ENCODE measurements around the gene TSPAN16.

TSPAN16 gene

DNA sequence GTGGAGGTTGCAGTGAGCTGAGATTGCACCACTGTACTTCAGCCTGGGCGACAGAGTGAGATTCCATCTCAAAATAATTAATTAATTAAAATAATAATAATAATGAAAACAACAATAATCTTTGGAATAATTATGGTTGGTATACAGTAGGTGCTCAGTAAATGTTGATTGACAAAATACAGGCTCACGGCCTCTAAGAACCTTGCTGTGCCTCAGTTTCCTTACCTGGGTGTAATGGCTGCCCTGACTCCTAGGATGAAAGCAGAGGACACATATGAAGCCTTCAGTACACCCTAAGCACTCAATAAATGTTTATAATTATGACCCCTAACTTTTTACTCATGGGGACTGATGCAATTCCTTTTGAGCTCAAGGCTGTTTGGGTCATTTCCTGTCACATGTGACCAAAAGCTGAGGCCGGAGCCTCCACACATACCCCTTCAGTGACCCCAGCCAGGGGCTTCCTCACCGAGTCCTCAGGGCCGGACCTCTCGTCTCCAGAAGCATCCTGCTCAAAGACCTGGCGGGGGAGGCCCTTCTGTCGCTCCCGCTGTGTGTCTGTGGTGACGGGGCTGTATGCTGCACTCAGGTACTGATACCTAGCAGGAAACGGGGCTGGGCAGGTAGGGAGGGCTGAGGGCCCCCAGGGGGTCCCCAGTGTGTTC is 44.2 kb upstream of the TSPAN16 start:
- DNase-seq (ENCODE audit: low read depth), result no peak
- H3K4me3 ChIP-seq (ENCODE audit: low read depth, low read length), result no peak overlapping the region
- TF ChIP-seq, protein P1, sequence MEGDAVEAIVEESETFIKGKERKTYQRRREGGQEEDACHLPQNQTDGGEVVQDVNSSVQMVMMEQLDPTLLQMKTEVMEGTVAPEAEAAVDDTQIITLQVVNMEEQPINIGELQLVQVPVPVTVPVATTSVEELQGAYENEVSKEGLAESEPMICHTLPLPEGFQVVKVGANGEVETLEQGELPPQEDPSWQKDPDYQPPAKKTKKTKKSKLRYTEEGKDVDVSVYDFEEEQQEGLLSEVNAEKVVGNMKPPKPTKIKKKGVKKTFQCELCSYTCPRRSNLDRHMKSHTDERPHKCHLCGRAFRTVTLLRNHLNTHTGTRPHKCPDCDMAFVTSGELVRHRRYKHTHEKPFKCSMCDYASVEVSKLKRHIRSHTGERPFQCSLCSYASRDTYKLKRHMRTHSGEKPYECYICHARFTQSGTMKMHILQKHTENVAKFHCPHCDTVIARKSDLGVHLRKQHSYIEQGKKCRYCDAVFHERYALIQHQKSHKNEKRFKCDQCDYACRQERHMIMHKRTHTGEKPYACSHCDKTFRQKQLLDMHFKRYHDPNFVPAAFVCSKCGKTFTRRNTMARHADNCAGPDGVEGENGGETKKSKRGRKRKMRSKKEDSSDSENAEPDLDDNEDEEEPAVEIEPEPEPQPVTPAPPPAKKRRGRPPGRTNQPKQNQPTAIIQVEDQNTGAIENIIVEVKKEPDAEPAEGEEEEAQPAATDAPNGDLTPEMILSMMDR (IDR thresholded peaks at IDR 0.05; ENCODE audit: control insufficient read depth, extremely low read depth, insufficient read depth), result no peak

DNA sequence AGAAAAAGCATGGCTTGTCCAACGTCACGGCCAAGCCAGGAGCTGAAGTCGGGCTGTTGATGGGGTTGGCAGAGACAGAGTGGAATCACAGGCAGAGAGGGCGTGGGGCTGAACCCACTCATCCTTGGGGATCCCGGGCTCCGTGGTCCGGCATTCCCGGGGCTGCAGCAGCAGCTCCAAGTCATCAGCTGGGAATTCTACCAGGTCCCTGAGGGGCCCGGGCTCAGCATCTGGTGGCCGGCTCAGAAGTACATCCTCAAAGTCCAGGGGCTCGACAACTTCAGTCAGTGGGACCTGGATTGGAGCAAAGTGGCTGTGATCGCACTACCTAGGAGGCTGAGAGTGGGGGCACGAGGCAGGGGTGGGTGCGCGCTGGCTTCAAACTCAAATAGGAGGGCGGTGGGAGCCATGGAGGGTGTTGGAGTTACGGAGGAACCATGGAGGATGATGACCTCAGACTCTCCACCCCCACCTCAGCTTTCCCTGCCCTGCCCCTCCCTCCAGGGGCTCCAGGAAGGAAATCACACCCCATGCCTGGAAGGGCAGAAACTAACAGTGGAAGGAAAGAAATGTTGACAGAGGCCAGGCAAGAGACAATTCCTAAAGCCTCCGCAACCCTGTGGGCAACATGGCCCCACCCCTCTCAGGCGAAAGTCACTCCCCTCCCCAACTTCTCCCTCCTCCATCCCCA is 43.1 kb upstream of the TSPAN16 start:
- no peak for DNase-seq (ENCODE audit: low read depth)
- H3K4me3 ChIP-seq (ENCODE audit: low read depth, low read length), result no peak overlapping the region
- TF ChIP-seq, protein P1 (IDR thresholded peaks at IDR 0.05; ENCODE audit: control insufficient read depth, extremely low read depth, insufficient read depth), result no peak

- no peak overlapping the region for H3K4me3 ChIP-seq (ENCODE audit: low read depth, low read length)
- DNase-seq (ENCODE audit: low read depth), result no peak
- TF ChIP-seq, protein P1 (IDR thresholded peaks at IDR 0.05; ENCODE audit: control insufficient read depth, extremely low read depth, insufficient read depth), result peak; percentile 17; the same call in 1 of the 2 replicates
These were observed 41.3 kb upstream of the TSPAN16 start for GRCh38 chr19:11254666-11255065.

DNA sequence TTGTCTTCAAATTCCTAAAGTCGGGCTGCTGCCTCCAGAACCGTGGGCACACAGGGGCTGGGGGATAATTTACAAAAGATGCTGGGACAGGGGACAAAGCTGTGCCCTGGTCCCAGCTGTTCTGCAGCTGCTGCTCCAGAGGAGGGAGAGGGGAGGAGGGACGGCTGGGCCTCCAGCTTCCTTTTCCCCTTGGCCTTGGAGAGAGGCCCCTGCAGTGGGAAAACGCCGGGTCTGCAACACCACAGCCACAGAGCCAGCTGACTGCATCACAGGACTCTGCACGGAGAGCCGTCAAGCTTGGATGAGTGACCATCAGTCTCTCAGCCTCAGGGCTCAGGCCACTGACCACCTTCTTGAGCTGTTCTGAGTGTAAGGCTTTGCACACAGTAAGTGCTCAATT is 39.8 kb upstream of the TSPAN16 start:
- H3K4me3 ChIP-seq (ENCODE audit: low read depth, low read length), result no peak overlapping the region
- TF ChIP-seq, protein P1 (IDR thresholded peaks at IDR 0.05; ENCODE audit: control insufficient read depth, extremely low read depth, insufficient read depth), result no peak
- no peak for DNase-seq (ENCODE audit: low read depth)

DNA sequence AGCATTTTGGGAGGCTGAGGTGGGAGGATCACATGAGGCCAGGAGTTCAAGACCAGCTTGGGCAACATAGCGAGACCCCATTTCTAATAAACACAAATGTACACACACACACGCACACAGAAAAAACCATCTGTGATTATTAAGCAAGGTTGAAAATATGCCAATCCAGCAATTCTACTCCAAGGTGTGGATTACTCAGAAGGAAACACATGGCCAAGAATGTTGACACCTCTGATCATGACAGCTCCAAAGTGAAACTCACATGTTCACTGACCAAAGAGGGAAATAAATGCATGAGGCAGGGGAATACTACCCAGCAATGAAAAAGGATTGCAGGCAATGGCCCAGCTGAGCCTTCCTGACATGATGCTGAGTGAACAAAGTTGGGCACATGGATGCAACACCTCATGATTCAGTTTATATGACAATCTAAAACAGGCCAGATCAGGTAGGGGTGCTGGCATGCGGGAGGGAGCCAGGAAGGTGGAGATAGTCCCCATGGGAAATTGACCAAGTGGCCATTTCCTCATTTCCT is 38.0 kb upstream of the TSPAN16 start:
- H3K4me3 ChIP-seq (ENCODE audit: low read depth, low read length), result no peak overlapping the region
- DNase-seq (ENCODE audit: low read depth), result no peak
- TF ChIP-seq, protein P1 (IDR thresholded peaks at IDR 0.05; ENCODE audit: control insufficient read depth, extremely low read depth, insufficient read depth), result no peak

DNA sequence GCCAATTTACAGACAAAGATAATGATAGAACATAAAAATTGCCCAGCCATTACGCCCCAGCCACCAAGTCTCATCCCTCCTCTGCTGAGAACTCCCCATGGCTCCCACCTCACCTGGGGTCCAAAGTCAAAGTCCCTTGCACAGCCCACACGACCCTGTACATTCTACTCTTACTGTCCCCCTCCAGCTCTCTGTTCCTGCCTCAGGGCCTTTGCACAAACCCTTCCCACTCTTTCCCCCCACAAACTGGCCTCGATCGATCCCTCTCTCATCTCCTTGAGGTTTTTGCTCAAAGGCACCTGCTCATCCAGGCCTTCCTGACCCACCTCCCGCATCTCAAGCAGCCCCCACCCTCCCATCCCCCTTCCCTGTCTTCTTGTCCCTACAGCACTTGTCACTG is 35.0 kb upstream of the TSPAN16 start:
- no peak for DNase-seq (ENCODE audit: low read depth)
- TF ChIP-seq, protein P1 (IDR thresholded peaks at IDR 0.05; ENCODE audit: control insufficient read depth, extremely low read depth, insufficient read depth), result no peak
- no peak overlapping the region for H3K4me3 ChIP-seq (ENCODE audit: low read depth, low read length)

Data from LNCaP clone FGC (cell line).